MCF 10A (cell line): ENCODE results near the gene KCNMB2. TPM values are rescaled to one million over a fixed set of nuclear protein-coding genes. Genes with fewer than 3 reads are reported as not detected.

Experiments used
- BruUV-seq: library from RNA; stranded (reverse); fragments of 400-500 nt; replicated peaks from 2 replicates; lab custom pipeline; 2021; lab: Mats Ljungman, UMichigan
- CTCF ChIA-PET: fragments of 300-600 bp; sonication (Branson Sonifier 250); formaldehyde crosslinking; extraction: SDS; loops from one replicate; lab custom pipeline; 2021; ENCODE audit warnings: antibody characterized with exemption, inconsistent platforms; lab: Yijun Ruan, JAX
- POLR2A ChIA-PET: fragments of 300-600, 350-650 bp; sonication (Branson Sonifier 250); formaldehyde crosslinking; extraction: SDS; loops from one replicate; lab custom pipeline; 2020; ENCODE audit warnings: antibody characterized with exemption, inconsistent platforms; lab: Yijun Ruan, JAX
- DNase-seq: peaks from one replicate; pipeline ENCODE4 v3.0.0-alpha.2; 2018; ENCODE audit not compliant: unreplicated experiment
- H3K27ac Mint-ChIP-seq: one replicate; pipeline ENCODE4 v1.8.0; 2022; ENCODE audit warnings: mild to moderate bottlenecking, low read depth, mixed read lengths; ENCODE audit not compliant: unreplicated experiment
- H3K27me3 Mint-ChIP-seq: one replicate; pipeline ENCODE4 v1.8.0; 2022; ENCODE audit warnings: mixed read lengths; ENCODE audit not compliant: insufficient read depth, unreplicated experiment
- H3K36me3 Mint-ChIP-seq: one replicate; pipeline ENCODE4 v1.8.0; 2022; ENCODE audit warnings: mild to moderate bottlenecking, moderate library complexity, mixed read lengths; ENCODE audit not compliant: insufficient read depth, unreplicated experiment
- H3K4me1 Mint-ChIP-seq: one replicate; pipeline ENCODE4 v1.8.0; 2022; ENCODE audit warnings: mixed read lengths; ENCODE audit not compliant: insufficient read depth, unreplicated experiment
- H3K4me3 Mint-ChIP-seq: one replicate; pipeline ENCODE4 v1.8.0; 2022; ENCODE audit warnings: mild to moderate bottlenecking, moderate library complexity, mixed read lengths; ENCODE audit not compliant: unreplicated experiment
- H3K9me3 Mint-ChIP-seq: one replicate; pipeline ENCODE4 v1.8.0; 2022; ENCODE audit warnings: mixed read lengths; ENCODE audit not compliant: unreplicated experiment
- intact Hi-C: fragments of 100-400 bp; cut with micrococcal nuclease; formaldehyde crosslinking; loops from 2 replicates; pipeline ENCODE4 v1.14.1; 2022
- total RNA-seq: library from RNA; stranded (reverse); gene quantifications from 2 replicates; pipeline ENCODE4 v1.2.3, GENCODE V29; 2022
- TF ChIP-seq, protein P1 (sequence below): fragments of 200-600 bp; IDR thresholded peaks from one replicate; pipeline ENCODE4 v1.8.0; 2022; ENCODE audit warnings: antibody characterized with exemption, mild to moderate bottlenecking; ENCODE audit not compliant: unreplicated experiment

KCNMB2 gene
- total RNA-seq, 1 experiment from 2014 or later, result not detected

- H3K9me3 Mint-ChIP-seq, result no peaks in the 10 kb centered on the region
- ChIA-PET POLR2A (no interaction called here), CTCF (interaction anchor here (0.5 kb wide), 1 partner anchor 1038 kb away, joined by 4 read pairs; no protein-coding TSS in a partner anchor)
- no peak overlapping the region for H3K27ac Mint-ChIP-seq
- H3K4me3 Mint-ChIP-seq, result no peak overlapping the region
- intact Hi-C loops, result no loop called here
- H3K27me3 Mint-ChIP-seq, result no peaks in the 10 kb centered on the region
- no peak for DNase-seq
- no TSS peak for BruUV-seq
- no peaks in the 10 kb centered on the region for H3K36me3 Mint-ChIP-seq
- TF ChIP-seq, protein P1, sequence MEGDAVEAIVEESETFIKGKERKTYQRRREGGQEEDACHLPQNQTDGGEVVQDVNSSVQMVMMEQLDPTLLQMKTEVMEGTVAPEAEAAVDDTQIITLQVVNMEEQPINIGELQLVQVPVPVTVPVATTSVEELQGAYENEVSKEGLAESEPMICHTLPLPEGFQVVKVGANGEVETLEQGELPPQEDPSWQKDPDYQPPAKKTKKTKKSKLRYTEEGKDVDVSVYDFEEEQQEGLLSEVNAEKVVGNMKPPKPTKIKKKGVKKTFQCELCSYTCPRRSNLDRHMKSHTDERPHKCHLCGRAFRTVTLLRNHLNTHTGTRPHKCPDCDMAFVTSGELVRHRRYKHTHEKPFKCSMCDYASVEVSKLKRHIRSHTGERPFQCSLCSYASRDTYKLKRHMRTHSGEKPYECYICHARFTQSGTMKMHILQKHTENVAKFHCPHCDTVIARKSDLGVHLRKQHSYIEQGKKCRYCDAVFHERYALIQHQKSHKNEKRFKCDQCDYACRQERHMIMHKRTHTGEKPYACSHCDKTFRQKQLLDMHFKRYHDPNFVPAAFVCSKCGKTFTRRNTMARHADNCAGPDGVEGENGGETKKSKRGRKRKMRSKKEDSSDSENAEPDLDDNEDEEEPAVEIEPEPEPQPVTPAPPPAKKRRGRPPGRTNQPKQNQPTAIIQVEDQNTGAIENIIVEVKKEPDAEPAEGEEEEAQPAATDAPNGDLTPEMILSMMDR, result no peak
- H3K4me1 Mint-ChIP-seq, result no peaks in the 10 kb centered on the region
These were observed 338.9 kb downstream of the KCNMB2 start for GRCh38 chr3:178875157-178875556.

DNA sequence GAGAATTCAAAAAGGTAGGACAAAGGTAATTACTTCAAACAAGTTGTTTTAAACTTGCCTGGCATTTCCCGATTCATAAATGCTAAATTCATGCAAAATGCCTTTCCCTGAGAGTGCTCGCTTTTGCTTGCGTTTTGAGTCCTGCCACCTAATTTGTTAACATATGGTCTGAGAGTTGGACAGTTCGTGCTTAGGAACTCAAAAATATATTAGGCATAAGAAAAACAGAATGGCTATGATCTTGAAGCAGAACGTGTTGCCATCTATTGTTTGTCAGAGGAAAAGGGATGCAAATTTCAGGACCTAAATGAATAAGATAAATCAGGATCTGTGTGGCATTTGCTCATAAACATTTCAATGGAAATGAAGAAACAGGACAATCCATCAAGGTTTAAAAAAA, 339.6 kb downstream of the KCNMB2 start:
- no TSS peak for BruUV-seq
- no peak overlapping the region for H3K27ac Mint-ChIP-seq
- no peaks in the 10 kb centered on the region for H3K9me3 Mint-ChIP-seq

DNA sequence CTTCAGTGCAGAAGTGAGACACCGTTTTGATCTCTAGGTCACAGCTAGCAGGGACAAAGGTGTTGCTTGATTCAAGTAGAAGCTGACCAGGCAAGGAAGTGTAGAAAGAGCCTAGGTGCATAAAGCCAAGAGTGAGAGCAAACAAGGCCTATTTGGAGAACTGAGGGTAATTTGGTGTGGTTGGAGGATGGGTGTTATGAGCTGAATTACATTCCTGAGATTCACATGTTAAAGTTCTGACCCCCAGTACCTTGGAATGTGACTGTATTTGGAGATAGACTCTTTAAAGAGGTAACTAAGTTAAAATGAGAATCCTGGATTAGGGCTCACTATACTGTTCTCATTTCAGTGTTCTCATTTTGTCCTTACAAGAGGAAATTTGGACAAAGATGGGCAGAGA, 344.0 kb downstream of the KCNMB2 start:
- no peaks in the 10 kb centered on the region for H3K27me3 Mint-ChIP-seq
- intact Hi-C loops, result no loop called here
- peaks cover 7% of the 10 kb centered on the region for H3K9me3 Mint-ChIP-seq
- no peak overlapping the region for H3K27ac Mint-ChIP-seq
- ChIA-PET CTCF (interaction anchor here (0.6 kb wide), 1 partner anchor 102 kb away, joined by 3 read pairs; no protein-coding TSS in a partner anchor), POLR2A (no interaction called here)
- H3K4me3 Mint-ChIP-seq, result no peak overlapping the region
- TF ChIP-seq, protein P1, result no peak
- BruUV-seq, result no TSS peak
- H3K36me3 Mint-ChIP-seq, result no peaks in the 10 kb centered on the region
- no peak for DNase-seq
- no peaks in the 10 kb centered on the region for H3K4me1 Mint-ChIP-seq

More for the DNA sequence above, 339.6 kb downstream of the KCNMB2 start:
- Mint-ChIP-seq H3K36me3 (no peaks in the 10 kb centered on the region), H3K27me3 (no peaks in the 10 kb centered on the region), H3K4me3 (no peak overlapping the region), H3K4me1 (no peaks in the 10 kb centered on the region)
- intact Hi-C loops, result no loop called here
- POLR2A ChIA-PET, result no interaction called here
- TF ChIP-seq, protein P1, result no peak
- no peak for DNase-seq
- CTCF ChIA-PET, result no interaction called here
